ENCODE data around the gene SAMMSON.

DNA sequence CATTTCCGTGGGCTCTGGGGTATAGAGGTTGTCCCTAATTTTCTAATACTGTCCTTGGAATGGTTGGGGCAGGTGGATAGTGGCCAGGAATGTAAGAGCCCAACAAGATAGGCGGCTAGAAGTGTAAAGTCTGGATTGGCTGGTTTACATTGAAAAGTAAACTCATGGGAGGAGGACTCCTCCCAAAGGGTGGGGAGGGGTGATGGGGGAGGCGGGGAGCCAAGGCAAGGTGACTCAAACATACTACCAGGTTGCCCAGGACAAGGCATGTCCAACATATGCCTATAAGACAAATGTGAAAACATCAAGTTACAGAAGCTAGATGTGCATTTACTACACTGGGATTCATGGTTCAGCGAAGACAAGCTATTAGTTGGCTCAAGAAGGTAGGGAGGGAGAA lies 14.3 kb upstream of the SAMMSON start:
- TF ChIP-seq, protein P1, sequence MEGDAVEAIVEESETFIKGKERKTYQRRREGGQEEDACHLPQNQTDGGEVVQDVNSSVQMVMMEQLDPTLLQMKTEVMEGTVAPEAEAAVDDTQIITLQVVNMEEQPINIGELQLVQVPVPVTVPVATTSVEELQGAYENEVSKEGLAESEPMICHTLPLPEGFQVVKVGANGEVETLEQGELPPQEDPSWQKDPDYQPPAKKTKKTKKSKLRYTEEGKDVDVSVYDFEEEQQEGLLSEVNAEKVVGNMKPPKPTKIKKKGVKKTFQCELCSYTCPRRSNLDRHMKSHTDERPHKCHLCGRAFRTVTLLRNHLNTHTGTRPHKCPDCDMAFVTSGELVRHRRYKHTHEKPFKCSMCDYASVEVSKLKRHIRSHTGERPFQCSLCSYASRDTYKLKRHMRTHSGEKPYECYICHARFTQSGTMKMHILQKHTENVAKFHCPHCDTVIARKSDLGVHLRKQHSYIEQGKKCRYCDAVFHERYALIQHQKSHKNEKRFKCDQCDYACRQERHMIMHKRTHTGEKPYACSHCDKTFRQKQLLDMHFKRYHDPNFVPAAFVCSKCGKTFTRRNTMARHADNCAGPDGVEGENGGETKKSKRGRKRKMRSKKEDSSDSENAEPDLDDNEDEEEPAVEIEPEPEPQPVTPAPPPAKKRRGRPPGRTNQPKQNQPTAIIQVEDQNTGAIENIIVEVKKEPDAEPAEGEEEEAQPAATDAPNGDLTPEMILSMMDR (IDR thresholded peaks at IDR 0.05 in 2 of 3, conservative IDR thresholded peaks at IDR 0.05 in 1 of 3; ENCODE audit: control insufficient read depth in 2 of 3, extremely low read depth in 1 of 3, insufficient read depth in 1 of 3, low read depth in 3 of 3, low read length in 3 of 3): no peak
- TF ChIP-seq SREBF1 (IDR thresholded peaks at IDR 0.05; ENCODE audit: low read length): no peak
- TF ChIP-seq, protein P2, sequence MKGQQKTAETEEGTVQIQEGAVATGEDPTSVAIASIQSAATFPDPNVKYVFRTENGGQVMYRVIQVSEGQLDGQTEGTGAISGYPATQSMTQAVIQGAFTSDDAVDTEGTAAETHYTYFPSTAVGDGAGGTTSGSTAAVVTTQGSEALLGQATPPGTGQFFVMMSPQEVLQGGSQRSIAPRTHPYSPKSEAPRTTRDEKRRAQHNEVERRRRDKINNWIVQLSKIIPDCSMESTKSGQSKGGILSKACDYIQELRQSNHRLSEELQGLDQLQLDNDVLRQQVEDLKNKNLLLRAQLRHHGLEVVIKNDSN (IDR thresholded peaks at IDR 0.05; ENCODE audit: borderline replicate concordance, extremely low read length, insufficient read depth, low read depth, low read length): no peak

Data from GM12878 (cell line).